Measurements from ENCODE around the gene NSMCE3.
"Not testable (repeated sequence)": the region's sequence is repeated elsewhere in the genome, so short reads cannot be mapped to it uniquely, and the experiment has no call there.

The NSMCE3 gene

GRCh38 chr15:29259233-29259632, 10.4 kb downstream of the NSMCE3 start:
- no peak for DNase-seq (ENCODE audit: low spot score)
- no peaks in the 10 kb centered on the region for H3K36me3 Mint-ChIP-seq (ENCODE audit: low read depth)
- H3K27ac Mint-ChIP-seq = no peak overlapping the region
- H3K27me3 Mint-ChIP-seq (ENCODE audit: low read depth) = peaks cover 9% of the 10 kb centered on the region
- H3K4me3 Mint-ChIP-seq = no peak overlapping the region
- H3K9me3 Mint-ChIP-seq = no peaks in the 10 kb centered on the region
- H3K4me1 Mint-ChIP-seq (ENCODE audit: low read depth) = peaks cover 3% of the 10 kb centered on the region

- Mint-ChIP-seq H3K27ac (no peak overlapping the region), H3K4me1 (ENCODE audit: low read depth) (no peaks in the 10 kb centered on the region), H3K9me3 (no peaks in the 10 kb centered on the region), H3K27me3 (ENCODE audit: low read depth) (no peaks in the 10 kb centered on the region), H3K4me3 (no peak overlapping the region), H3K36me3 (ENCODE audit: low read depth) (no peaks in the 10 kb centered on the region)
- no peak for DNase-seq (ENCODE audit: low spot score)
Measured at GRCh38 chr15:29252234-29252633, 17.4 kb downstream of the NSMCE3 start.

GRCh38 chr15:29244544-29244943, 25.1 kb downstream of the NSMCE3 start:
- H3K4me3 Mint-ChIP-seq = no peak overlapping the region
- DNase-seq (ENCODE audit: low spot score) = no peak
- H3K4me1 Mint-ChIP-seq (ENCODE audit: low read depth) = no peaks in the 10 kb centered on the region
- H3K27me3 Mint-ChIP-seq (ENCODE audit: low read depth) = no peaks in the 10 kb centered on the region
- H3K9me3 Mint-ChIP-seq = no peaks in the 10 kb centered on the region
- H3K36me3 Mint-ChIP-seq (ENCODE audit: low read depth) = no peaks in the 10 kb centered on the region
- H3K27ac Mint-ChIP-seq = no peak overlapping the region

GRCh38 chr15:29244123-29244522, 25.5 kb downstream of the NSMCE3 start:
- H3K4me3 Mint-ChIP-seq = no peak overlapping the region
- no peaks in the 10 kb centered on the region for H3K36me3 Mint-ChIP-seq (ENCODE audit: low read depth)
- DNase-seq (ENCODE audit: low spot score) = no peak
- H3K4me1 Mint-ChIP-seq (ENCODE audit: low read depth) = no peaks in the 10 kb centered on the region
- H3K27ac Mint-ChIP-seq = no peak overlapping the region
- H3K27me3 Mint-ChIP-seq (ENCODE audit: low read depth) = no peaks in the 10 kb centered on the region
- H3K9me3 Mint-ChIP-seq = no peaks in the 10 kb centered on the region

GRCh38 chr15:29242456-29243242, 27.0 kb downstream of the NSMCE3 start:
- Mint-ChIP-seq H3K27me3 (ENCODE audit: low read depth) (no peaks in the 10 kb centered on the region), H3K9me3 (no peaks in the 10 kb centered on the region), H3K4me3 (no peak overlapping the region), H3K4me1 (ENCODE audit: low read depth) (no peaks in the 10 kb centered on the region), H3K36me3 (ENCODE audit: low read depth) (no peaks in the 10 kb centered on the region), H3K27ac (no peak overlapping the region)
- no peak for DNase-seq (ENCODE audit: low spot score)

- Mint-ChIP-seq H3K36me3 (ENCODE audit: low read depth) (no peaks in the 10 kb centered on the region), H3K4me1 (ENCODE audit: low read depth) (no peaks in the 10 kb centered on the region), H3K4me3 (no peak overlapping the region), H3K27me3 (ENCODE audit: low read depth) (peaks cover 3% of the 10 kb centered on the region), H3K27ac (no peak overlapping the region), H3K9me3 (no peaks in the 10 kb centered on the region)
- DNase-seq (ENCODE audit: low spot score) = no peak
Measured at GRCh38 chr15:29241207-29241606, 28.4 kb downstream of the NSMCE3 start.

GRCh38 chr15:29239395-29239794, 30.2 kb downstream of the NSMCE3 start:
- Mint-ChIP-seq H3K4me1 (ENCODE audit: low read depth) (no peaks in the 10 kb centered on the region), H3K4me3 (no peak overlapping the region), H3K27ac (no peak overlapping the region), H3K9me3 (peaks cover 11% of the 10 kb centered on the region), H3K36me3 (ENCODE audit: low read depth) (no peaks in the 10 kb centered on the region), H3K27me3 (ENCODE audit: low read depth) (peaks cover 5% of the 10 kb centered on the region)
- no peak for DNase-seq (ENCODE audit: low spot score)

- Mint-ChIP-seq H3K27me3 (ENCODE audit: low read depth) (peaks cover 19% of the 10 kb centered on the region), H3K4me1 (ENCODE audit: low read depth) (no peaks in the 10 kb centered on the region), H3K9me3 (peaks cover 11% of the 10 kb centered on the region), H3K27ac (no peak overlapping the region), H3K4me3 (no peak overlapping the region), H3K36me3 (ENCODE audit: low read depth) (no peaks in the 10 kb centered on the region)
- no peak for DNase-seq (ENCODE audit: low spot score)
Measured at GRCh38 chr15:29233566-29233965, 36.1 kb downstream of the NSMCE3 start.

GRCh38 chr15:29226436-29227208, 43.0 kb downstream of the NSMCE3 start:
- DNase-seq (ENCODE audit: low spot score) = no peak
- Mint-ChIP-seq H3K4me1 (ENCODE audit: low read depth) (no peaks in the 10 kb centered on the region), H3K27me3 (ENCODE audit: low read depth) (peaks cover 30% of the 10 kb centered on the region), H3K27ac (no peak overlapping the region), H3K36me3 (ENCODE audit: low read depth) (no peaks in the 10 kb centered on the region), H3K9me3 (no peaks in the 10 kb centered on the region), H3K4me3 (no peak overlapping the region)

GRCh38 chr15:29225534-29226234, 43.9 kb downstream of the NSMCE3 start:
- no peak overlapping the region for H3K27ac Mint-ChIP-seq

GRCh38 chr15:29224987-29225363, 44.6 kb downstream of the NSMCE3 start:
- not testable (repeated sequence) for H3K27ac Mint-ChIP-seq; H3K36me3 Mint-ChIP-seq (ENCODE audit: low read depth); H3K4me3 Mint-ChIP-seq; H3K4me1 Mint-ChIP-seq (ENCODE audit: low read depth); DNase-seq (ENCODE audit: low spot score); H3K9me3 Mint-ChIP-seq
- H3K27me3 Mint-ChIP-seq (ENCODE audit: low read depth) = peaks cover 24% of the 10 kb centered on the region

More at GRCh38 chr15:29225534-29226234, 43.9 kb downstream of the NSMCE3 start:
- Mint-ChIP-seq H3K4me1 (ENCODE audit: low read depth) (no peaks in the 10 kb centered on the region), H3K36me3 (ENCODE audit: low read depth) (no peaks in the 10 kb centered on the region), H3K4me3 (no peak overlapping the region), H3K27me3 (ENCODE audit: low read depth) (peaks cover 28% of the 10 kb centered on the region), H3K9me3 (no peaks in the 10 kb centered on the region)
- no peak for DNase-seq (ENCODE audit: low spot score)

GRCh38 chr15:29224235-29224986, 45.2 kb downstream of the NSMCE3 start:
- H3K27me3 Mint-ChIP-seq (ENCODE audit: low read depth) = peaks cover 19% of the 10 kb centered on the region
- DNase-seq (ENCODE audit: low spot score); H3K4me3 Mint-ChIP-seq; H3K27ac Mint-ChIP-seq; H3K9me3 Mint-ChIP-seq; H3K4me1 Mint-ChIP-seq (ENCODE audit: low read depth); H3K36me3 Mint-ChIP-seq (ENCODE audit: low read depth): not testable (repeated sequence)

- Mint-ChIP-seq H3K27me3 (ENCODE audit: low read depth) (peaks cover 19% of the 10 kb centered on the region), H3K4me3 (no peak overlapping the region), H3K4me1 (ENCODE audit: low read depth) (no peaks in the 10 kb centered on the region), H3K9me3 (no peaks in the 10 kb centered on the region), H3K27ac (no peak overlapping the region), H3K36me3 (ENCODE audit: low read depth) (no peaks in the 10 kb centered on the region)
- DNase-seq (ENCODE audit: low spot score) = no peak
Measured at GRCh38 chr15:29223640-29224039, 46.0 kb downstream of the NSMCE3 start.
